ENCODE data around the gene TRIM41.
A peak's percentile ranks its signal among the peaks of the same experiment; 100 is the strongest.

TRIM41 gene

DNA sequence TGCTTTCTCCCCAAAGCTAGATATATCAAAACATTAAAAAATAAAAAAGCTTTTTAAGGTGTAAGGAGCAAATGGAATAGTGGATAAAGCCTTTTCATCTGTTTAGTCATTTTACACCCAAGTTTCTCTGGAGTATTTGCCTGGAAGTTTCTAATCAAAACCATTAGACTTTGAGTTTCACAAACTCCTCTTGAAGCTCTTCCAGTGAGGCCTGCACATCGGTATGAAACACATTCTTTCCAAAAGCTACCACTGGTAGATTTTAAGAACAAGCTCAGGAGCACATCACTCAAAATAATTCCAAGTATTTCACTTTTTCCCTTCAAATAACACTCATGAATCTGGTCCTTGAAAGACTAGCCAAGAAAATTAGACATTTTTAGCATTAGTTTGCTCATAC, 32.2 kb downstream of the TRIM41 start:
- TF ChIP-seq, protein P1, sequence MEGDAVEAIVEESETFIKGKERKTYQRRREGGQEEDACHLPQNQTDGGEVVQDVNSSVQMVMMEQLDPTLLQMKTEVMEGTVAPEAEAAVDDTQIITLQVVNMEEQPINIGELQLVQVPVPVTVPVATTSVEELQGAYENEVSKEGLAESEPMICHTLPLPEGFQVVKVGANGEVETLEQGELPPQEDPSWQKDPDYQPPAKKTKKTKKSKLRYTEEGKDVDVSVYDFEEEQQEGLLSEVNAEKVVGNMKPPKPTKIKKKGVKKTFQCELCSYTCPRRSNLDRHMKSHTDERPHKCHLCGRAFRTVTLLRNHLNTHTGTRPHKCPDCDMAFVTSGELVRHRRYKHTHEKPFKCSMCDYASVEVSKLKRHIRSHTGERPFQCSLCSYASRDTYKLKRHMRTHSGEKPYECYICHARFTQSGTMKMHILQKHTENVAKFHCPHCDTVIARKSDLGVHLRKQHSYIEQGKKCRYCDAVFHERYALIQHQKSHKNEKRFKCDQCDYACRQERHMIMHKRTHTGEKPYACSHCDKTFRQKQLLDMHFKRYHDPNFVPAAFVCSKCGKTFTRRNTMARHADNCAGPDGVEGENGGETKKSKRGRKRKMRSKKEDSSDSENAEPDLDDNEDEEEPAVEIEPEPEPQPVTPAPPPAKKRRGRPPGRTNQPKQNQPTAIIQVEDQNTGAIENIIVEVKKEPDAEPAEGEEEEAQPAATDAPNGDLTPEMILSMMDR (IDR thresholded peaks at IDR 0.05; ENCODE audit: insufficient read depth, low read length, poor library complexity, severe bottlenecking), result no peak
- no peak for TF ChIP-seq EZH2phosphoT487 (conservative IDR thresholded peaks at IDR 0.05; ENCODE audit: low read length)
- Histone ChIP-seq H3K4me3 (ENCODE audit: insufficient read depth, low read length, poor library complexity, severe bottlenecking) (no peak overlapping the region), H3K36me3 (ENCODE audit: low read length) (peaks cover 11% of the 10 kb centered on the region; the same call in 1 of the 2 replicates), H3F3A (ENCODE audit: insufficient read depth) (peaks cover 36% of the 10 kb centered on the region), H2AFZ (ENCODE audit: low read depth, low read length, severe bottlenecking) (no peak overlapping the region), H3K27me3 (ENCODE audit: low read length) (no peaks in the 10 kb centered on the region), H3K9me3 (ENCODE audit: insufficient read depth, low read length) (no peaks in the 10 kb centered on the region), H3K9me2 (replicated peaks; ENCODE audit: insufficient read depth, low read length) (no peaks in the 10 kb centered on the region), H3K9ac (ENCODE audit: low read length) (no peak overlapping the region), H3K79me2 (ENCODE audit: insufficient read depth, low read length) (peaks cover 88% of the 10 kb centered on the region), H4K20me1 (ENCODE audit: low read depth, low read length) (no peaks in the 10 kb centered on the region), H3K27ac (ENCODE audit: low read depth, low read length) (no peak overlapping the region), H3K4me2 (ENCODE audit: low read depth, low read length, poor library complexity, severe bottlenecking) (no peak overlapping the region)

DNA sequence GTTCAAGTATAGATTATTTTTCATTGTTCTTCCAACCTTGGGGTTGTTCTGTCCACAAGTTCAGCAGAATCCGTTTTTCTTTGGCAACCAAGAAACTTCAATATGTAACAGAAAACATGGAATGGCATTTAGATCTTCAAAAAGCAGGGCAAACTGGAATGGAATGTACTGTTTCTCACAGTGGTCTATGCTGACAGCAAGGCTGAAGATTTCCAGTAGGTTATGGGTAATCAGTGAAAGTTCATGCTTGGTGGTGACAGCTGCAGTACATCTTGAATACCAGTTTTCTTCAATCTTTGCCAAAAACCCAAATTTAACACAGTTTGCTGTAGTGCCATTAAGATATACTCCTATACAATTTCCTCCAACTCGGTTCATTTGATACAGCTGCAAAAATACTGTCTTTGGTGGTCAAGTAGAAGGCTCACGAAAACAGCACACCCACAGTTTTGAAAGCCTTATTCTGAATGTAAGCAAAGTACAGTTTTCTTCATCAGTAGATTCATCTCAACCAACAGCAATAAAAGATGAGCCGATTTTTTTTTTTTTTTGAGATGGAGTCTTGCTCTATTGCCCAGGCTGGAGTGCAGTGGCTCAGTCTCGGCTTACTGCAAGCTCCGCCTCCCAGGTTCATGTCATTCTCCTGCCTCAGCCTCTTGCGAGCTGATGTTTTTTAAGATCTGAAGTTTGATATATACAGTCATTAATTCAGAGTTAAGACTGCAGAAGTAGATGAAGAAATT, 32.9 kb downstream of the TRIM41 start:
- Histone ChIP-seq H3F3A (ENCODE audit: insufficient read depth) (peaks cover 36% of the 10 kb centered on the region), H3K4me2 (ENCODE audit: low read depth, low read length, poor library complexity, severe bottlenecking) (peak overlapping the region; percentile 34), H3K27ac (ENCODE audit: low read depth, low read length) (no peak overlapping the region), H2AFZ (ENCODE audit: low read depth, low read length, severe bottlenecking) (no peak overlapping the region), H3K4me3 (ENCODE audit: insufficient read depth, low read length, poor library complexity, severe bottlenecking) (no peak overlapping the region), H3K9ac (ENCODE audit: low read length) (no peak overlapping the region), H3K79me2 (ENCODE audit: insufficient read depth, low read length) (peaks cover 86% of the 10 kb centered on the region), H3K27me3 (ENCODE audit: low read length) (no peaks in the 10 kb centered on the region), H4K20me1 (ENCODE audit: low read depth, low read length) (no peaks in the 10 kb centered on the region), H3K36me3 (ENCODE audit: low read length) (peaks cover 11% of the 10 kb centered on the region; the same call in 1 of the 2 replicates), H3K9me2 (replicated peaks; ENCODE audit: insufficient read depth, low read length) (no peaks in the 10 kb centered on the region), H3K9me3 (ENCODE audit: insufficient read depth, low read length) (no peaks in the 10 kb centered on the region)
- TF ChIP-seq EZH2phosphoT487 (conservative IDR thresholded peaks at IDR 0.05; ENCODE audit: low read length), result no peak
- TF ChIP-seq, protein P1 (IDR thresholded peaks at IDR 0.05; ENCODE audit: insufficient read depth, low read length, poor library complexity, severe bottlenecking), result no peak

DNA sequence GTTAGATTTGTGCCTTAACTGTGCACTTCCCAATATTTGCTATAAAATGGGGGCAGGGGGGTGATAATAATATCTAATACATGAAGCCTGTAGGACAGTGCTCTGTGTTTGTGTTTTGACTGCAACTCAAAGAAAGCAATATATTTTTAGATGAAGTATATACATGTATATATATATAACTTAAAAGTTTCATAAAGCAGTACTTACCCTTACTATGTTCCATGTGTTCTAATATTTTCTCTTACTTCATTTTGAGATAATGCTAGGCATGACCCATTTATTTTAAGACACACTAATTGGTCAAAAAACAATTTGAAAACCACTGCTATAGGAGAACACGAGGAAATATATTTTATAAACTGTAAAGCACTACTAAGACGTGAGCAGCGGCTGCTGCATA, 35.5 kb downstream of the TRIM41 start:
- H3K4me2 ChIP-seq (ENCODE audit: low read depth, low read length, poor library complexity, severe bottlenecking), result peak overlapping the region; percentile 75
- no peaks in the 10 kb centered on the region for H3K27me3 ChIP-seq (ENCODE audit: low read length)
- H3K9me3 ChIP-seq (ENCODE audit: insufficient read depth, low read length), result no peaks in the 10 kb centered on the region
- H3K9ac ChIP-seq (ENCODE audit: low read length), result peak overlapping the region; percentile 100
- no peaks in the 10 kb centered on the region for H3K9me2 ChIP-seq (replicated peaks; ENCODE audit: insufficient read depth, low read length)
- peak overlapping the region; percentile 96 for H3K4me3 ChIP-seq (ENCODE audit: insufficient read depth, low read length, poor library complexity, severe bottlenecking)
- peaks cover 11% of the 10 kb centered on the region; the same call in 1 of the 2 replicates for H3K36me3 ChIP-seq (ENCODE audit: low read length)
- TF ChIP-seq, protein P1 (IDR thresholded peaks at IDR 0.05; ENCODE audit: insufficient read depth, low read length, poor library complexity, severe bottlenecking), result no peak
- TF ChIP-seq EZH2phosphoT487 (conservative IDR thresholded peaks at IDR 0.05; ENCODE audit: low read length), result no peak
- no peak overlapping the region; the same call in 1 of the 2 replicates for H3K27ac ChIP-seq (ENCODE audit: low read depth, low read length)
- no peak overlapping the region for H2AFZ ChIP-seq (ENCODE audit: low read depth, low read length, severe bottlenecking)
- H3F3A ChIP-seq (ENCODE audit: insufficient read depth), result peaks cover 29% of the 10 kb centered on the region
- H4K20me1 ChIP-seq (ENCODE audit: low read depth, low read length), result no peaks in the 10 kb centered on the region
- peaks cover 76% of the 10 kb centered on the region for H3K79me2 ChIP-seq (ENCODE audit: insufficient read depth, low read length)

Measured in SU-DHL-6 (cell line).